ENCODE results near the gene REEP3. TPM values are rescaled to one million over a fixed set of nuclear protein-coding genes. Genes with fewer than 3 reads are reported as not detected.

The REEP3 gene
- total and polyA plus RNA-seq, 2 of the 8 experiments (the other 6 are each of a cell fraction or from before 2014, with no cell fraction given): 5.8 to 31.5 TPM

- no peak overlapping the region for H2BK15ac ChIP-seq (ENCODE audit: low read length)
- DNase-seq (ENCODE audit: low read depth in 1 of 2, low spot score in 2 of 2): no peak
- no peak overlapping the region for H4K91ac ChIP-seq (replicated peaks; ENCODE audit: insufficient read length, low read length)
- no peak overlapping the region for H4K8ac ChIP-seq (ENCODE audit: extremely low read depth, insufficient read depth, low read length)
- no peak overlapping the region for H2BK120ac ChIP-seq (replicated peaks; ENCODE audit: low read depth, low read length)
- ChIA-PET CTCF (ENCODE audit: partially characterized antibody) (interaction anchor here (1.6 to 2.3 kb wide), 2 partner anchors 9 to 102 kb away, joined by 7 to 8 read pairs; no protein-coding TSS in a partner anchor), POLR2A (ENCODE audit: partially characterized antibody) (interaction anchor here (2.5 kb wide), 1 partner anchor 10 kb away, joined by 12 read pairs; no protein-coding TSS in a partner anchor)
- no peak overlapping the region for H3K4ac ChIP-seq (replicated peaks; ENCODE audit: insufficient read length, low read depth, low read length)
- H4K20me1 ChIP-seq (replicated peaks in 1 of 2; ENCODE audit: control insufficient read depth in 1 of 2, insufficient read depth in 2 of 2, low read length in 2 of 2): no peaks in the 10 kb centered on the region
- no peaks in the 10 kb centered on the region for H3K79me1 ChIP-seq (ENCODE audit: low read depth, low read length)
- no peak for FAIRE-seq
- no peak overlapping the region for H4K5ac ChIP-seq (ENCODE audit: insufficient read length, low read depth, low read length)
- no peak overlapping the region for H3K18ac ChIP-seq (ENCODE audit: extremely low read depth, low read length)
- no peak overlapping the region for H3K4me2 ChIP-seq (ENCODE audit: insufficient read depth in 1 of 2, low read depth in 2 of 2, low read length in 2 of 2)
- peaks cover 0 to 3% (median 1%) of the 10 kb centered on the region in 4 experiments; a peak in 3 of 8 replicates for H3K36me3 ChIP-seq (ENCODE audit: control insufficient read depth in 2 of 4, insufficient read depth in 4 of 4, low read length in 3 of 4)
- no peaks in the 10 kb centered on the region for H3K23me2 ChIP-seq (ENCODE audit: low read depth, low read length)
- no peaks in the 10 kb centered on the region for H3K79me2 ChIP-seq (ENCODE audit: control insufficient read depth in 1 of 2, insufficient read depth in 2 of 2, low read length in 2 of 2)
- no peak overlapping the region for H3K23ac ChIP-seq (ENCODE audit: insufficient read length)
- no peak overlapping the region for H3K9ac ChIP-seq (replicated peaks in 1 of 4; ENCODE audit: extremely low read depth in 1 of 4, low read depth in 3 of 4, low read length in 3 of 4)
- no peak overlapping the region for H2BK12ac ChIP-seq (ENCODE audit: low read depth, low read length)
- H2AFZ ChIP-seq (ENCODE audit: low read length): no peak overlapping the region
- 97% methylated on average over 3 of the region's 3 CpGs; no CpG with 5 or more reads in 1 of the 2 experiments for WGBS, 2 experiments (ENCODE audit: extremely low coverage in 1 of 2, insufficient coverage in 1 of 2, insufficient read length in 1 of 2, insufficient replicate concordance in 2 of 2, low coverage in 1 of 2, low lambda C conversion rate in 2 of 2, missing lambda C conversion rate in 1 of 2)
- no peak overlapping the region for H2AK5ac ChIP-seq (ENCODE audit: low read depth, low read length)
- no peak overlapping the region for H3K27ac ChIP-seq (ENCODE audit: low read depth, low read length)
- no peaks in the 10 kb centered on the region for H3K9me3 ChIP-seq (ENCODE audit: insufficient read depth in 2 of 2, low read depth in 1 of 2, low read length in 1 of 2)
- no peak overlapping the region for H3K56ac ChIP-seq (replicated peaks; ENCODE audit: insufficient read length, low read depth, low read length)
- H2BK5ac ChIP-seq (ENCODE audit: low read depth, low read length): no peak overlapping the region
- H3K27me3 ChIP-seq (replicated peaks in 1 of 4; ENCODE audit: control insufficient read depth in 3 of 4, extremely low read depth in 1 of 4, insufficient read depth in 3 of 4, low read length in 3 of 4): no peaks in the 10 kb centered on the region
- H2BK20ac ChIP-seq (ENCODE audit: low read length): no peak overlapping the region
- TF ChIP-seq GTF2F1 (IDR thresholded peaks at IDR 0.05; ENCODE audit: borderline replicate concordance, low read depth, low read length) (no peak), SP2 (IDR thresholded peaks at IDR 0.05; ENCODE audit: low read length) (no peak), TAF7 (optimal IDR thresholded peaks at IDR 0.05; ENCODE audit: borderline replicate concordance, low read depth, low read length) (no peak), SIRT6 (IDR thresholded peaks at IDR 0.05; ENCODE audit: low read length) (no peak), ATF3 (IDR thresholded peaks at IDR 0.05; ENCODE audit: insufficient read depth, low read depth, low read length) (no peak), CTCF (IDR thresholded peaks at IDR 0.05; ENCODE audit: control extremely low read depth in 1 of 3, insufficient read depth in 1 of 3, low read depth in 1 of 3, low read length in 3 of 3) (no peak), SUZ12 (IDR thresholded peaks at IDR 0.05; ENCODE audit: low read length) (no peak), EGR1 (IDR thresholded peaks at IDR 0.05; ENCODE audit: borderline replicate concordance, low read depth, low read length) (no peak), JUND (IDR thresholded peaks at IDR 0.05; ENCODE audit: low read length) (no peak), RBBP5 (IDR thresholded peaks at IDR 0.05; ENCODE audit: borderline replicate concordance, low read depth, low read length) (no peak)
- no peak overlapping the region for H3K14ac ChIP-seq (ENCODE audit: insufficient read length)
- peaks cover 0 to 3% (median 1%) of the 10 kb centered on the region in 4 experiments; a peak in 1 of 7 replicates for H3K4me1 ChIP-seq (replicated peaks in 1 of 4; ENCODE audit: control insufficient read depth in 3 of 4, insufficient read depth in 4 of 4, low read length in 3 of 4)
- no peak overlapping the region for H3K4me3 ChIP-seq (ENCODE audit: extremely low read depth in 1 of 4, insufficient read depth in 2 of 4, low read depth in 3 of 4, low read length in 4 of 4)
Observed at GRCh38 chr10:63618552-63618951, 97.4 kb downstream of the REEP3 start.

Data from H1 (cell line).